K562 (cell line): Measurements from ENCODE around the gene AIDA. TPM values are rescaled to one million over a fixed set of nuclear protein-coding genes. Genes with fewer than 3 reads are reported as not detected.

Experiments
- ATAC-seq: fragments of 200-7000 bp; cut with Tn5 transposase; 3 replicates; pipeline ENCODE4 v1.9.1; 2020; ENCODE audit warnings: moderate library complexity
- BruUV-seq: library from RNA; stranded (reverse); fragments of 400-500 nt; replicated peaks from 2 replicates; lab custom pipeline; 2021; lab: Mats Ljungman, UMichigan
- CTCF ChIA-PET: fragments of 300-600 bp; formaldehyde crosslinking; extraction: SDS; loops from one replicate; lab custom pipeline; 2021; ENCODE audit warnings: low intra/inter-chr PET ratio; lab: Yijun Ruan, JAX
- POLR2A ChIA-PET: fragments of 300-600, 350-650 bp; sonication (Branson Sonifier 250); formaldehyde crosslinking; extraction: SDS; loops from one replicate; lab custom pipeline; 2021; ENCODE audit warnings: antibody characterized with exemption, inconsistent platforms; lab: Yijun Ruan, JAX
- DNase-seq, 4 experiments: peaks; one replicate each; pipeline versions ENCODE4 v3.0.0 to v3.0.0-alpha.2; 2011 to 2018; ENCODE audit warnings: low spot score in 3 of 4, mixed read lengths in 3 of 4; ENCODE audit errors: extremely low read depth in 1 of 4
- FAIRE-seq: peaks from 2 replicates; lab custom pipeline; 2011; peaks lifted over from hg19 to GRCh38; lab: Jason Lieb, UNC
- H2AFZ ChIP-seq: 2 replicates; pipeline ENCODE4 v1.6.0; 2011; ENCODE audit warnings: low read depth, low read length, control low read depth, inconsistent platforms
- H3K27ac ChIP-seq: fragments of 200-600 bp; 3 replicates; pipeline ENCODE4 v1.8.0; 2011; ENCODE audit warnings: low read depth, mild to moderate bottlenecking, control low read depth, inconsistent platforms, low read length, moderate library complexity, mixed read lengths; ENCODE audit errors: extremely low read depth
- H3K27me3 ChIP-seq, 2 experiments: fragments of 300-600 bp in 1 of 2; 2 replicates in 1 of 2; 3 replicates in 1 of 2; pipeline versions ENCODE4 v1.6.0 to v1.8.0; 2011; ENCODE audit warnings: inconsistent platforms in 2 of 2, low read length in 2 of 2, mild to moderate bottlenecking in 1 of 2, mixed read lengths in 1 of 2, moderate library complexity in 1 of 2; ENCODE audit not compliant: control insufficient read depth in 2 of 2, insufficient read depth in 2 of 2
- H3K36me3 ChIP-seq: fragments of 300-600 bp; 3 replicates; pipeline ENCODE4 v1.8.0; 2011; ENCODE audit warnings: mild to moderate bottlenecking, low read length, inconsistent platforms; ENCODE audit not compliant: control insufficient read depth, insufficient read depth
- H3K4me1 ChIP-seq, 2 experiments: fragments of 200-600 bp in 1 of 2; replicated peaks in 1 of 2; 2 replicates in 1 of 2; 3 replicates in 1 of 2; pipeline versions ENCODE4 v1.5.1 to v1.8.0; 2011; ENCODE audit warnings: inconsistent platforms in 2 of 2, low read length in 2 of 2, mild to moderate bottlenecking in 1 of 2, mixed read lengths in 1 of 2, moderate library complexity in 1 of 2; ENCODE audit not compliant: control insufficient read depth in 2 of 2, insufficient read depth in 2 of 2
- H3K4me2 ChIP-seq: 2 replicates; pipeline ENCODE4 v1.6.1; 2011; ENCODE audit warnings: low read length, control low read depth, inconsistent platforms, mixed read lengths; ENCODE audit not compliant: insufficient read depth
- H3K4me3 ChIP-seq: fragments of 200-600 bp; sonication (generic), shearing (Covaris generic); 2 replicates; pipeline ENCODE4 v1.5.1; 2016; ENCODE audit warnings: control low read depth, inconsistent platforms
- H3K79me2 ChIP-seq: fragments of 200-600 bp; 3 replicates; pipeline ENCODE4 v1.8.0; 2011; ENCODE audit warnings: low read length, inconsistent platforms; ENCODE audit not compliant: control insufficient read depth, insufficient read depth
- H3K9ac ChIP-seq, 2 experiments: 2 replicates each; pipeline versions ENCODE4 v1.6.0 to v1.6.1; 2011; ENCODE audit warnings: low read depth in 2 of 2, low read length in 2 of 2, control low read depth in 1 of 2, inconsistent platforms in 1 of 2, mild to moderate bottlenecking in 1 of 2, mixed read lengths in 1 of 2; ENCODE audit not compliant: insufficient read depth in 1 of 2
- H3K9me1 ChIP-seq: one replicate; pipeline ENCODE4 v1.6.0; 2011; ENCODE audit warnings: inconsistent platforms, mild to moderate bottlenecking, low read length, moderate library complexity; ENCODE audit not compliant: control insufficient read depth, insufficient read depth
- H3K9me3 ChIP-seq: replicated peaks from 2 replicates; pipeline ENCODE4 v1.5.1; 2011; ENCODE audit warnings: low read depth, low read length, inconsistent platforms; ENCODE audit not compliant: control insufficient read depth, insufficient read depth
- H4K20me1 ChIP-seq: replicated peaks from 2 replicates; pipeline ENCODE4 v1.6.1; 2011; ENCODE audit warnings: low read length, inconsistent platforms, mixed read lengths; ENCODE audit not compliant: control insufficient read depth, insufficient read depth
- AFF4 ChIP-seq: sonication (generic); formaldehyde crosslinking; IDR thresholded peaks from 2 replicates; pipeline ENCODE4 v1.8.0; 2023; ENCODE audit warnings: mild to moderate bottlenecking, missing genetic modification reagents
- ARID4B ChIP-seq: sonication (generic); formaldehyde crosslinking; IDR thresholded peaks from 2 replicates; pipeline ENCODE4 v1.8.0; 2022; ENCODE audit warnings: mild to moderate bottlenecking, missing genetic modification reagents
- ATF3 ChIP-seq, 2 experiments: fragments of 450-650 bp in 1 of 2; sonication (generic) in 1 of 2; formaldehyde crosslinking in 1 of 2; IDR thresholded peaks in 1 of 2; conservative IDR thresholded peaks in 1 of 2; 2 replicates each; pipeline versions ENCODE4 v1.6.1 to v1.8.1; 2016 to 2023; ENCODE audit warnings: mild to moderate bottlenecking in 2 of 2, moderate library complexity in 2 of 2, inconsistent platforms in 1 of 2, missing genetic modification reagents in 1 of 2
- FOXP1 ChIP-seq: sonication (generic); formaldehyde crosslinking; IDR thresholded peaks from 2 replicates; pipeline ENCODE4 v1.8.0; 2022; ENCODE audit warnings: mild to moderate bottlenecking, missing genetic modification reagents
- MAFF ChIP-seq: IDR thresholded peaks from 2 replicates; pipeline ENCODE4 v1.6.1; 2012; ENCODE audit warnings: low read length, improper control_type of control experiment
- NCOR1 ChIP-seq: fragments of 450-650 bp; IDR thresholded peaks from 2 replicates; pipeline ENCODE4 v1.6.1; 2016; ENCODE audit warnings: mild to moderate bottlenecking, moderate library complexity
- NFYB ChIP-seq: IDR thresholded peaks from 2 replicates; pipeline ENCODE4 v1.6.1; 2011; ENCODE audit warnings: mild to moderate bottlenecking, moderate library complexity; ENCODE audit not compliant: insufficient read length; ENCODE audit errors: extremely low read depth
- NUFIP1 ChIP-seq: fragments of 450-650 bp; IDR thresholded peaks from 2 replicates; pipeline ENCODE4 v1.6.1; 2018; ENCODE audit not compliant: partially characterized antibody
- SMARCB1 ChIP-seq: IDR thresholded peaks from 2 replicates; pipeline ENCODE4 v1.6.1; 2011; ENCODE audit warnings: improper control_type of control experiment, low read depth; ENCODE audit not compliant: insufficient read length
- ZNF274 ChIP-seq: IDR thresholded peaks from 2 replicates; pipeline ENCODE4 v1.6.1; 2011; ENCODE audit warnings: low read depth, mild to moderate bottlenecking, low read length, moderate library complexity, borderline replicate concordance
- ZNF551 ChIP-seq: fragments of 250-450 bp; sonication (Bioruptor Pico); IDR thresholded peaks from 2 replicates; pipeline ENCODE4 v1.5.0; 2021; ENCODE audit warnings: mild to moderate bottlenecking, moderate library complexity
- WGBS: fragments of 100-300 bp; shearing (Covaris generic); methylation state at CpG from one replicate; pipeline ENCODE4 v1.1.6; 2016; ENCODE audit warnings: low coverage, mixed read lengths; ENCODE audit not compliant: insufficient coverage; ENCODE audit errors: missing lambda C conversion rate; 5-methylcytosine and 5-hydroxymethylcytosine counted together
- in situ Hi-C: fragments of 300-500 bp; cut with MboI; formaldehyde crosslinking; loops from 4 replicates; pipeline ENCODE4 v1.15.0; 2018; ENCODE audit warnings: inconsistent platforms, mixed read lengths
- intact Hi-C: fragments of 100-400 bp; cut with micrococcal nuclease; formaldehyde crosslinking; loops from 2 replicates; pipeline ENCODE4 v1.14.2; 2022
- polyA plus RNA-seq, 8 experiments: library from polyadenylated mRNA; depleted of rRNA in 4 of 8; stranded (reverse) in 5 of 8; unstranded in 3 of 8; fragments of >200 nt; fragmentation: Nextera tagmentation in 2 of 8; fragmentation: Illumina TruSeq in 1 of 8; extraction: Ambion mirVana in 2 of 8; extraction: Trizol in 1 of 8; gene quantifications; 2 replicates each; pipeline versions ENCODE4 v1.2.1 to v1.2.3, GENCODE V29; 2011 to 2014; ENCODE audit warnings: inconsistent platforms in 1 of 8, missing spikeins in 1 of 8
- total RNA-seq, 7 experiments: library from RNA; depleted of rRNA in 6 of 7; stranded (reverse); fragments of >200 nt in 6 of 7; fragmentation: Illumina TruSeq in 2 of 7; extraction: Trizol in 2 of 7; gene quantifications; 2 replicates each; pipeline versions ENCODE4 v1.2.1 to v1.2.3, GENCODE V29; 2011 to 2021; ENCODE audit warnings: low replicate concordance in 1 of 7

AIDA gene
- total and polyA plus RNA-seq, 9 of the 15 experiments (the other 6 are each of a cell fraction or from before 2014, with no cell fraction given) = 18.2 to 77.9 (median 24.9) TPM

GRCh38 chr1:222709700-222710153 is 2.6 kb downstream of the AIDA start:
- 5% methylated on average over 5 of the region's 5 CpGs for WGBS
- intact Hi-C loops = loop anchor here (2.0 kb wide), 1 partner anchor 121 kb away; the partner anchor contains the start of gene TAF1A
- POLR2A ChIA-PET = interaction anchor here (0.6 kb wide), 1 partner anchor 122 kb away, joined by 3 read pairs; no protein-coding TSS in a partner anchor
- Histone ChIP-seq H3K9me3 (no peaks in the 10 kb centered on the region), H3K9me1 (no peaks in the 10 kb centered on the region), H3K4me2 (peak overlapping the region; percentile 13), H3K36me3 (peaks cover 8% of the 10 kb centered on the region; the same call in 2 of the 3 replicates), H3K79me2 (peaks cover 84% of the 10 kb centered on the region), H3K27ac (no peak overlapping the region), H4K20me1 (peaks cover 4% of the 10 kb centered on the region; the same call in 1 of the 2 replicates), H3K9ac (no peak overlapping the region), H3K4me3 (no peak overlapping the region), H3K27me3 (no peaks in the 10 kb centered on the region), H2AFZ (no peak overlapping the region), H3K4me1 (peaks cover 19 to 21% of the 10 kb centered on the region in 2 experiments; a peak in 4 of 5 replicates)
- CTCF ChIA-PET = no interaction called here
- DNase-seq (peak; percentile 70 to 84 (median 79)), FAIRE-seq (peak; percentile 78), ATAC-seq (no peak)
- no TSS peak for BruUV-seq
- in situ Hi-C loops = loop anchor here (10.0 kb wide), 1 partner anchor 245 kb away; no protein-coding TSS in a partner anchor
- TF ChIP-seq MAFF (peak; percentile 52; the same call in 1 of the 2 replicates), NCOR1 (peak; percentile 92), ZNF551 (CRISPR knock-in tag) (no peak), ZNF274 (0 out of 2 replicates have a peak, but pooled peaks have one; percentile 55), ARID4B (CRISPR knock-in tag) (no peak), ATF3 (IDR thresholded peaks at IDR 0.05) (peak; percentile 60), ATF3 (CRISPR knock-in tag; conservative IDR thresholded peaks at IDR 0.05) (no peak), AFF4 (no peak), NFYB (no peak), SMARCB1 (no peak), FOXP1 (no peak), NUFIP1 (no peak)
